Endothelial cell of umbilical vein (primary cell): ENCODE data around the gene RESP18. TPM values are rescaled to one million over a fixed set of nuclear protein-coding genes. Genes with fewer than 3 reads are reported as not detected.

Experiments used
- BruUV-seq: library from RNA; stranded (reverse); fragments of 400-500 nt; replicated peaks from 2 replicates; lab custom pipeline; 2021; lab: Mats Ljungman, UMichigan
- CTCF ChIA-PET: fragments of 300-600, 350-600 bp; sonication (Branson Sonifier 250); formaldehyde crosslinking; loops from one replicate; lab custom pipeline; 2021; ENCODE audit warnings: antibody characterized with exemption, inconsistent platforms; lab: Charles Lee
- POLR2A ChIA-PET: fragments of 300-600, 350-600 bp; sonication (Branson Sonifier 250); formaldehyde crosslinking; loops from one replicate; lab custom pipeline; 2021; ENCODE audit warnings: antibody characterized with exemption, inconsistent platforms; lab: Charles Lee
- DNase-seq: peaks from one replicate; pipeline ENCODE4 v3.0.0-alpha.2; 2011; ENCODE audit warnings: low read depth, low spot score
- FAIRE-seq: peaks from 2 replicates; lab custom pipeline; 2011; peaks lifted over from hg19 to GRCh38; lab: Jason Lieb, UNC
- H2AFZ ChIP-seq: 2 replicates; pipeline ENCODE4 v1.6.0; 2012; ENCODE audit warnings: low read depth, low read length, control low read depth, inconsistent platforms
- H3K27ac ChIP-seq: 2 replicates; pipeline ENCODE4 v1.5.1; 2011; ENCODE audit warnings: low read depth, mild to moderate bottlenecking, control low read depth, low read length, moderate library complexity; ENCODE audit not compliant: insufficient read depth
- H3K27me3 ChIP-seq, 2 experiments: 2 replicates each; pipeline versions ENCODE4 v1.6.0 to v1.6.1; 2011; ENCODE audit warnings: low read length in 2 of 2, mixed read lengths in 1 of 2; ENCODE audit not compliant: control insufficient read depth in 2 of 2, insufficient read depth in 2 of 2
- H3K36me3 ChIP-seq, 2 experiments: 2 replicates in 1 of 2; 3 replicates in 1 of 2; pipeline ENCODE4 v1.5.1; 2011; ENCODE audit warnings: low read length in 2 of 2, mild to moderate bottlenecking in 1 of 2, moderate library complexity in 1 of 2; ENCODE audit not compliant: control insufficient read depth in 2 of 2, insufficient read depth in 2 of 2; ENCODE audit errors: extremely low read depth in 1 of 2
- H3K4me1 ChIP-seq: 3 replicates; pipeline ENCODE4 v1.5.1; 2011; ENCODE audit warnings: mild to moderate bottlenecking, low read length; ENCODE audit not compliant: control insufficient read depth, insufficient read depth; ENCODE audit errors: extremely low read depth
- H3K4me2 ChIP-seq: 2 replicates; pipeline ENCODE4 v1.6.1; 2011; ENCODE audit warnings: low read length, control low read depth, mixed read lengths; ENCODE audit not compliant: insufficient read depth
- H3K4me3 ChIP-seq, 3 experiments: fragments of 200-600 bp in 1 of 3; sonication (generic), shearing (Covaris generic) in 1 of 3; replicated peaks in 1 of 3; 2 replicates each; pipeline ENCODE4 v1.5.1; 2011 to 2016; ENCODE audit warnings: control low read depth in 3 of 3, low read length in 3 of 3, mild to moderate bottlenecking in 2 of 3, inconsistent platforms in 1 of 3, low read depth in 1 of 3, moderate library complexity in 1 of 3; ENCODE audit not compliant: insufficient read depth in 1 of 3
- H3K79me2 ChIP-seq: 2 replicates; pipeline ENCODE4 v1.6.0; 2012; ENCODE audit warnings: low read length, inconsistent platforms; ENCODE audit not compliant: control insufficient read depth, insufficient read depth
- H3K9ac ChIP-seq: replicated peaks from 2 replicates; pipeline ENCODE3; 2011; ENCODE audit warnings: low read length, control low read depth; ENCODE audit not compliant: insufficient read depth; ENCODE audit errors: extremely low read depth
- H3K9me1 ChIP-seq: replicated peaks from 3 replicates; pipeline ENCODE4 v1.6.0; 2011; ENCODE audit warnings: mild to moderate bottlenecking, low read length; ENCODE audit not compliant: control insufficient read depth, insufficient read depth; ENCODE audit errors: extremely low read depth
- H3K9me3 ChIP-seq: replicated peaks from 2 replicates; pipeline ENCODE4 v1.5.1; 2012; ENCODE audit warnings: low read length, inconsistent platforms; ENCODE audit not compliant: control insufficient read depth, insufficient read depth
- H4K20me1 ChIP-seq: replicated peaks from 2 replicates; pipeline ENCODE3; 2011; ENCODE audit warnings: mild to moderate bottlenecking, low read length; ENCODE audit not compliant: control insufficient read depth, insufficient read depth; ENCODE audit errors: extremely low read depth
- EZH2 ChIP-seq: IDR thresholded peaks from 2 replicates; pipeline ENCODE4 v1.6.1; 2012; ENCODE audit warnings: borderline replicate concordance, low read depth, mild to moderate bottlenecking, moderate library complexity, low read length, inconsistent platforms; ENCODE audit not compliant: severe bottlenecking
- FOS ChIP-seq: IDR thresholded peaks from 2 replicates; pipeline ENCODE4 v1.6.1; 2011; ENCODE audit warnings: mild to moderate bottlenecking, low read length, moderate library complexity, borderline replicate concordance; ENCODE audit not compliant: insufficient read depth
- GATA2 ChIP-seq: IDR thresholded peaks from 2 replicates; pipeline ENCODE4 v1.7.0; 2011; ENCODE audit warnings: low read depth, mild to moderate bottlenecking, moderate library complexity, mixed read lengths, low read length; ENCODE audit not compliant: insufficient read length, insufficient read depth
- JUN ChIP-seq: IDR thresholded peaks from 2 replicates; pipeline ENCODE4 v1.6.1; 2011; ENCODE audit warnings: borderline replicate concordance, low read depth; ENCODE audit not compliant: insufficient read length, insufficient read depth
- MAX ChIP-seq: IDR thresholded peaks from 2 replicates; pipeline ENCODE4 v1.6.1; 2011; ENCODE audit not compliant: insufficient read depth, insufficient read length
- MYC ChIP-seq: IDR thresholded peaks from one replicate; pipeline ENCODE4 v1.6.1; 2011; ENCODE audit warnings: mild to moderate bottlenecking, low read depth, low read length
- POLR2A ChIP-seq: IDR thresholded peaks from 2 replicates; pipeline ENCODE4 v1.6.1; 2012; ENCODE audit warnings: low read depth, mild to moderate bottlenecking, control low read depth, low read length
- POLR2AphosphoS5 ChIP-seq: IDR thresholded peaks from 2 replicates; pipeline ENCODE4 v1.6.1; 2012; ENCODE audit warnings: low read depth, mild to moderate bottlenecking, control low read depth, low read length, moderate library complexity; ENCODE audit not compliant: insufficient read depth
- dilution Hi-C: fragments of 300-500 bp; cut with MboI; formaldehyde crosslinking; loops from one replicate; pipeline ENCODE4 v1.15.0; 2019; ENCODE audit warnings: low sequenced_read_pairs; ENCODE audit not compliant: extremely low pct_ligation_motif_present
- intact Hi-C: fragments of 100-400 bp; cut with micrococcal nuclease; formaldehyde crosslinking; loops from one replicate; pipeline ENCODE4 v1.10.0; 2022
- polyA plus RNA-seq, 4 experiments: library from polyadenylated mRNA; depleted of rRNA in 3 of 4; stranded (reverse) in 3 of 4; unstranded in 1 of 4; fragments of >200 nt; gene quantifications; 2 replicates each; pipeline versions ENCODE4 v1.2.1 to v1.2.3, GENCODE V29; 2011 to 2012; ENCODE audit warnings: missing spikeins in 1 of 4
- total RNA-seq: library from RNA; stranded (reverse); gene quantifications from 2 replicates; pipeline ENCODE4 v1.2.3, GENCODE V29; 2021
- TF ChIP-seq, protein P1 (sequence below), 2 donors: IDR thresholded peaks; 1 replicate in 1 of 2; 2 replicates in 1 of 2; pipeline ENCODE4 v1.5.1; 2011; ENCODE audit warnings: low read length in 2 of 2, mild to moderate bottlenecking in 2 of 2, moderate library complexity in 2 of 2, control low read depth in 1 of 2, inconsistent platforms in 1 of 2, low read depth in 1 of 2; ENCODE audit not compliant: insufficient read depth in 1 of 2; ENCODE audit errors: extremely low read depth in 1 of 2

RESP18 gene
- total and polyA plus RNA-seq, 2 donors (not counting 3 experiments of a cell fraction or from before 2014, with no cell fraction given): not detected

- intact Hi-C loops (no loop called here), dilution Hi-C loops (no loop called here)
- Histone ChIP-seq H3K4me1 (no peaks in the 10 kb centered on the region), H3K27me3 (peaks cover 1 to 13% of the 10 kb centered on the region in 2 experiments), H3K36me3 (no peaks in the 10 kb centered on the region), H3K4me3 (no peak overlapping the region), H2AFZ (no peak overlapping the region), H4K20me1 (no peaks in the 10 kb centered on the region), H3K27ac (no peak overlapping the region), H3K9me1 (no peaks in the 10 kb centered on the region), H3K9ac (no peak overlapping the region), H3K4me2 (no peak overlapping the region), H3K79me2 (no peaks in the 10 kb centered on the region), H3K9me3 (no peaks in the 10 kb centered on the region)
- DNase-seq (no peak), FAIRE-seq (no peak)
- no TSS peak for BruUV-seq
- TF ChIP-seq POLR2AphosphoS5 (no peak), GATA2 (no peak), FOS (no peak), POLR2A (no peak), EZH2 (no peak), JUN (no peak), MYC (no peak), MAX (no peak)
- TF ChIP-seq, protein P1, sequence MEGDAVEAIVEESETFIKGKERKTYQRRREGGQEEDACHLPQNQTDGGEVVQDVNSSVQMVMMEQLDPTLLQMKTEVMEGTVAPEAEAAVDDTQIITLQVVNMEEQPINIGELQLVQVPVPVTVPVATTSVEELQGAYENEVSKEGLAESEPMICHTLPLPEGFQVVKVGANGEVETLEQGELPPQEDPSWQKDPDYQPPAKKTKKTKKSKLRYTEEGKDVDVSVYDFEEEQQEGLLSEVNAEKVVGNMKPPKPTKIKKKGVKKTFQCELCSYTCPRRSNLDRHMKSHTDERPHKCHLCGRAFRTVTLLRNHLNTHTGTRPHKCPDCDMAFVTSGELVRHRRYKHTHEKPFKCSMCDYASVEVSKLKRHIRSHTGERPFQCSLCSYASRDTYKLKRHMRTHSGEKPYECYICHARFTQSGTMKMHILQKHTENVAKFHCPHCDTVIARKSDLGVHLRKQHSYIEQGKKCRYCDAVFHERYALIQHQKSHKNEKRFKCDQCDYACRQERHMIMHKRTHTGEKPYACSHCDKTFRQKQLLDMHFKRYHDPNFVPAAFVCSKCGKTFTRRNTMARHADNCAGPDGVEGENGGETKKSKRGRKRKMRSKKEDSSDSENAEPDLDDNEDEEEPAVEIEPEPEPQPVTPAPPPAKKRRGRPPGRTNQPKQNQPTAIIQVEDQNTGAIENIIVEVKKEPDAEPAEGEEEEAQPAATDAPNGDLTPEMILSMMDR (IDR thresholded peaks at IDR 0.05; ENCODE audit: extremely low read depth in 1 of 2, insufficient read depth in 1 of 2, low read depth in 1 of 2, low read length in 2 of 2): no peak
- ChIA-PET POLR2A (no interaction called here), CTCF (no interaction called here)
Observed at GRCh38 chr2:219325136-219325535, 7.4 kb downstream of the RESP18 start.
